ENCODE results near the gene BACE1. TPM values are rescaled to one million over a fixed set of nuclear protein-coding genes. Genes with fewer than 3 reads are reported as not detected.

The BACE1 gene
- total RNA-seq, 1 experiment from 2014 or later = 13.7 TPM

DNA sequence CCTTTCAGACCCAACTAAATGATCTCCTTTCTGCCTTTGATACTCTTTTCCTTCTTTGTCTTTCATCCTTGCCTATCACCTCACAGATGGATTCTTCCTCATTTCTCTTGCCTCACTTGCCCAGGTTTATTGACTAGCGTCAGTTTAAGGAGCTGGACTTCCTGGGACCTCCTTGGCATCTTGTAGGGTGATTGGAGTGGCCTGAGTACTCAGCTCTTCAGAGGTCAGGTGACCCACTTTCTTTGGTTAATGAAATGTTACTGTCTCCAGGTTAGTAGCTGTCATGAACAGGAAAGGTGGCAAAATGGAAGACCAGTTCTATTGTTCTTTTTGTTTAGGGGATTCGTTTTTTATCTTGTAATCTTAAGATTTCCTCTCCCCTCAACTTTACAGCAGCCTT, 29.5 kb downstream of the BACE1 start:
- TF ChIP-seq EZH2 (IDR thresholded peaks at IDR 0.05; ENCODE audit: borderline replicate concordance, low read depth, low read length, poor library complexity, severe bottlenecking) = no peak
- TF ChIP-seq, protein P1, sequence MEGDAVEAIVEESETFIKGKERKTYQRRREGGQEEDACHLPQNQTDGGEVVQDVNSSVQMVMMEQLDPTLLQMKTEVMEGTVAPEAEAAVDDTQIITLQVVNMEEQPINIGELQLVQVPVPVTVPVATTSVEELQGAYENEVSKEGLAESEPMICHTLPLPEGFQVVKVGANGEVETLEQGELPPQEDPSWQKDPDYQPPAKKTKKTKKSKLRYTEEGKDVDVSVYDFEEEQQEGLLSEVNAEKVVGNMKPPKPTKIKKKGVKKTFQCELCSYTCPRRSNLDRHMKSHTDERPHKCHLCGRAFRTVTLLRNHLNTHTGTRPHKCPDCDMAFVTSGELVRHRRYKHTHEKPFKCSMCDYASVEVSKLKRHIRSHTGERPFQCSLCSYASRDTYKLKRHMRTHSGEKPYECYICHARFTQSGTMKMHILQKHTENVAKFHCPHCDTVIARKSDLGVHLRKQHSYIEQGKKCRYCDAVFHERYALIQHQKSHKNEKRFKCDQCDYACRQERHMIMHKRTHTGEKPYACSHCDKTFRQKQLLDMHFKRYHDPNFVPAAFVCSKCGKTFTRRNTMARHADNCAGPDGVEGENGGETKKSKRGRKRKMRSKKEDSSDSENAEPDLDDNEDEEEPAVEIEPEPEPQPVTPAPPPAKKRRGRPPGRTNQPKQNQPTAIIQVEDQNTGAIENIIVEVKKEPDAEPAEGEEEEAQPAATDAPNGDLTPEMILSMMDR (conservative IDR thresholded peaks at IDR 0.05; ENCODE audit: low read depth, low read length) = no peak
- BruUV-seq (replicated peaks) = no TSS peak
- CTCF ChIA-PET = no interaction called here
- Histone ChIP-seq H3K36me3 (ENCODE audit: insufficient read depth, low read length, poor library complexity, severe bottlenecking) (peaks cover 44% of the 10 kb centered on the region), H3K27me3 (replicated peaks; ENCODE audit: insufficient read depth, low read depth, low read length, poor library complexity) (no peaks in the 10 kb centered on the region), H3K4me1 (ENCODE audit: insufficient read depth, low read length, poor library complexity, severe bottlenecking) (no peaks in the 10 kb centered on the region), H3K27ac (ENCODE audit: low read depth, low read length, poor library complexity, severe bottlenecking) (no peak overlapping the region), H3K9me3 (ENCODE audit: low read depth, low read length, poor library complexity, severe bottlenecking) (no peaks in the 10 kb centered on the region), H3K4me3 (ENCODE audit: low read depth, low read length, poor library complexity, severe bottlenecking) (no peak overlapping the region)
- no peak for DNase-seq (ENCODE audit: low spot score)
- POLR2A ChIA-PET (ENCODE audit: low non-redundant PET) = no interaction called here
- intact Hi-C loops (cut with micrococcal nuclease; ENCODE audit: unreplicated experiment) = no loop called here

DNA sequence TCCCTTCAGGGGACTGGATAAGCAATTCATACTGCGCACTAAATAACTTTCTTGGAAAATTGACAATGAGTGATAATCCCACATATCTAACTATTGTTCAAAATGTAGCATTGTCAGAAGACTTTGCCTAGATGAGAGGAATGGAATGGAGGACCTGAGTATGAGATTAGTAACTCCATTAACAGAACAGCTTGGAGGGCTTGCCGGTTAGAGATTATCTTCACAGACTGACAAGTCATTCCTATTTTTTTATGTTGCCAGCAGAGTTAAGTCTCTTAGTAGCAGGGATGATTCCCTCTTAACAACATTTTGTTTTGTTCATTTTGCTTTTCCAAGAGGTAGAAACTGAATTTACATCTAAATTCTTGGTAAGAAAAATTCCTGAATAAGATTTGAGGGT, 32.0 kb downstream of the BACE1 start:
- CTCF ChIA-PET = no interaction called here

DNA sequence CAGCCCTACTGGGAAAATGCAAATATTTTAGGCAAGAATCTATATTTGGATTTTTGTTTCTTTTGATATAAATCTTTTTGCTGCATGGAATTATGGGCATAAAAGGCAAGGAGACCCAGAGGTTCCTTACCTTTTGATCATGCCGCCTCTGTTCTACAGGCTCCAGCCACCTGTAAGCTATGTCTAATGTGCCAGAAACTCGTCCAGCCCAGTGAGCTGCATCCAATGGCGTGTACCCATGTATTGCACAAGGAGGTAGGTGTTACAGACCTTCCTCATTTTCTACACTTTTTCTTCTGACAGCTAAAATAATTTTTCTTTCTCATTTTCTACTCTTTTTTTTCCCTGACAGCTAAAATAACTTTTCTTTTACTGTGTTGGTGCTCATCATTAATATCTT, 33.1 kb downstream of the BACE1 start:
- TF ChIP-seq EZH2 (IDR thresholded peaks at IDR 0.05; ENCODE audit: borderline replicate concordance, low read depth, low read length, poor library complexity, severe bottlenecking) = no peak
- TF ChIP-seq, protein P1 (conservative IDR thresholded peaks at IDR 0.05; ENCODE audit: low read depth, low read length) = no peak
- CTCF ChIA-PET = no interaction called here
- DNase-seq (ENCODE audit: low spot score) = no peak
- intact Hi-C loops (cut with micrococcal nuclease; ENCODE audit: unreplicated experiment) = no loop called here
- H3K27me3 ChIP-seq (replicated peaks; ENCODE audit: insufficient read depth, low read depth, low read length, poor library complexity) = no peaks in the 10 kb centered on the region
- POLR2A ChIA-PET (ENCODE audit: low non-redundant PET) = interaction anchor here (0.7 kb wide), 1 partner anchor 53 kb away, joined by 4 read pairs; no protein-coding TSS in a partner anchor
- H3K4me3 ChIP-seq (ENCODE audit: low read depth, low read length, poor library complexity, severe bottlenecking) = no peak overlapping the region
- no peak overlapping the region for H3K27ac ChIP-seq (ENCODE audit: low read depth, low read length, poor library complexity, severe bottlenecking)
- H3K9me3 ChIP-seq (ENCODE audit: low read depth, low read length, poor library complexity, severe bottlenecking) = no peaks in the 10 kb centered on the region
- H3K36me3 ChIP-seq (ENCODE audit: insufficient read depth, low read length, poor library complexity, severe bottlenecking) = peaks cover 34% of the 10 kb centered on the region
- BruUV-seq (replicated peaks) = no TSS peak
- no peaks in the 10 kb centered on the region for H3K4me1 ChIP-seq (ENCODE audit: insufficient read depth, low read length, poor library complexity, severe bottlenecking)

More for the DNA sequence above, 32.0 kb downstream of the BACE1 start:
- Histone ChIP-seq H3K27me3 (replicated peaks; ENCODE audit: insufficient read depth, low read depth, low read length, poor library complexity) (no peaks in the 10 kb centered on the region), H3K27ac (ENCODE audit: low read depth, low read length, poor library complexity, severe bottlenecking) (no peak overlapping the region), H3K36me3 (ENCODE audit: insufficient read depth, low read length, poor library complexity, severe bottlenecking) (peaks cover 37% of the 10 kb centered on the region), H3K9me3 (ENCODE audit: low read depth, low read length, poor library complexity, severe bottlenecking) (no peaks in the 10 kb centered on the region), H3K4me1 (ENCODE audit: insufficient read depth, low read length, poor library complexity, severe bottlenecking) (no peaks in the 10 kb centered on the region), H3K4me3 (ENCODE audit: low read depth, low read length, poor library complexity, severe bottlenecking) (no peak overlapping the region)
- BruUV-seq (replicated peaks) = no TSS peak
- POLR2A ChIA-PET (ENCODE audit: low non-redundant PET) = no interaction called here
- DNase-seq (ENCODE audit: low spot score) = no peak
- no peak for TF ChIP-seq EZH2 (IDR thresholded peaks at IDR 0.05; ENCODE audit: borderline replicate concordance, low read depth, low read length, poor library complexity, severe bottlenecking)
- TF ChIP-seq, protein P1 (conservative IDR thresholded peaks at IDR 0.05; ENCODE audit: low read depth, low read length) = no peak
- intact Hi-C loops (cut with micrococcal nuclease; ENCODE audit: unreplicated experiment) = no loop called here

Data from A673 (cell line).